HG03439 (cell line): ENCODE measurements around the gene DHRS3.

ENCODE experiments used
- ATAC-seq: cut with Tn5 transposase; IDR thresholded peaks from one replicate; pipeline ENCODE4 v1.9.1; 2021; ENCODE audit warnings: mild to moderate bottlenecking, moderate library complexity; ENCODE audit not compliant: unreplicated experiment

The DHRS3 gene

DNA sequence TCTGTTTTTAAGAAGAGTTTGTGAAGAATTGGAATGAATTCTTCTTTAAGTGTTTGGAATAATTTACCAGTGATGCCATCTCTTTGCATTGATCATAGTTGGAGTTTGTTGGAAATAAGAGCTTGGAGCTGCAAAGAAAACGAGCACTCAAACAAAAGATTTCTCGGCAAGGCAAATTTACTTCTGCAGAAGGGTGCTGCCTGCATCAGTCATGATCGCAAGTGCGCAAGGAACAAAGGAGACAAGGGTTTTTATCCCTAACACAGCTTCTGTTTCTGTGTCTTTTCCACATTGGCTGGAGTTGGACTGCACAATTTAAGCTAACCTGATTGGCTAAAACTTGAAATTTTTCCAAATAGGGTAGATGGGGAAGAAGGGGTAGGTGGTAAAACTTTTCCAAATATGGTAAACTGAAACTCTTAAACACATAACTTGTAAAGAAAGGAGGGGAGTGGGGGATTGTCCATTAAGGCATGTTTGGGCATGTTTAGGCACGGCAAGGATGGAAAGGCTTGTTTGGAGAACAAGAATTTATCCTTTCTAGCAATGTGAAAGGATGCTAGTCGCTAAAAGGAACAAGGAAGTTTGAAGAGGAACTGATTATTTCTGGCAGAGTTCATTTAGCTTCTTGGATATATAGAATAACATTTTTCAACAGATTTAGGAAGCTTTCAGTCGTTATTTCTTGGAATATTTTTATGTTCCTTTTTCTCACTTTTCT, 22.4 kb upstream of the DHRS3 start:
- ATAC-seq: no peak

DNA sequence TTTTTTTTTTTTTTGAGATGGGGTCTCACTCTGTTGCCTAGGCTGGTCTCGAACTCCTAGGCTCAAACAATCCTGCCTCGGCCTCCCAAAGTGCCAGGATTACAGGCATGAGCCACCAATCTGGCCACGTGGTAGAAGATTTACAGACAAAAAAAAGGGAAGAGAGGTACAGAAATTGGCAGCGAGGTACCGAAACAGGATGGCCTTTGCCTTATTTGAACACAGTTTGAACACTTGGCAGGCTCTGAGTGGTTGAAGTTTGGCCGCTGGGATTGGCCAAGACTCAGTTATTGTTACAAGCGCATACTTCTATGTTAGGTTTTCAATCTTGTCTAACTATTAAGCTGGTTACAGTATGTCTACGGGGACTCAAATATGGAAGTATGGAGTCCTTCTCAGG, 19.7 kb upstream of the DHRS3 start:
- no peak for ATAC-seq

DNA sequence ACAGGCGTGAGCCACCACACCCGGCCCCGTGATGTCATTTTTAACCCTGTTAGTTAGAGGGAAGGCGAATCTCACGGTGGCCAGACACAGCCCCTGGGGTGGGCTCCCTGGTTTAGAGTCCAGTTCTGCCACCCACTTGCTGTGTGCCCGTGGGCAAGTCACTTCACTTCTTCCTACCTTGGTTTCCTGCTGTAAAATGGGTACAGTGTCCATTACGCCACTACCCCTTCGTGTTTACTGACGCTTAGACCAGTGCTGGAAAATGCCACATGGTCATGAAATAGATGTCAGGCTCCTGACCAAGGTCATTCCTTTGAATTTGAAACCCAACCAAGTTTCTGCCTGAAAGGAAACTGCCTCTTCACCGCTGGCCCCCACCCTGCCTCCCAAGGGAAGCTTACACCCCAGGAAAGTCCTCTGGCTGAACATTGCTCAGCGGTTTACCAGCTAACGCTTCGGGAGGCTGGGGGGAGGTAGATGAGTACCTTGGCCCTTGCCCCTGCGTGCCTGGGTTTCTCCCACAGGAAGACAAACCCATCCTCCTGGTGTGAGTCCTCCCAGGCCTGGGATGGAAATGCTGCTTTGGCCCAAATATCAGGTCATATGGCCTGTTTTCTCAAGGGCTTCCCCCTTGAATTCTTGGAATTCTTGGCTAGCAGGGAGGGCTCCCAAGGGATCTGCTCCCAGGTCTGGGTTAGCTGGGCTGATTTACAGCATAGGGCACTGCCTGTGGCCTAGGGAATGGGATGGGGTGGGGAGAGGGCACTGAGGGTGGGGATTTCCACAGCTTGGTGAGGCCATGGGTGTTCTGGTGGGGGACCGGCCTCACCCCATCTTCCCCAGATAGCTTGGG, 18.3 kb upstream of the DHRS3 start:
- no peak for ATAC-seq

DNA sequence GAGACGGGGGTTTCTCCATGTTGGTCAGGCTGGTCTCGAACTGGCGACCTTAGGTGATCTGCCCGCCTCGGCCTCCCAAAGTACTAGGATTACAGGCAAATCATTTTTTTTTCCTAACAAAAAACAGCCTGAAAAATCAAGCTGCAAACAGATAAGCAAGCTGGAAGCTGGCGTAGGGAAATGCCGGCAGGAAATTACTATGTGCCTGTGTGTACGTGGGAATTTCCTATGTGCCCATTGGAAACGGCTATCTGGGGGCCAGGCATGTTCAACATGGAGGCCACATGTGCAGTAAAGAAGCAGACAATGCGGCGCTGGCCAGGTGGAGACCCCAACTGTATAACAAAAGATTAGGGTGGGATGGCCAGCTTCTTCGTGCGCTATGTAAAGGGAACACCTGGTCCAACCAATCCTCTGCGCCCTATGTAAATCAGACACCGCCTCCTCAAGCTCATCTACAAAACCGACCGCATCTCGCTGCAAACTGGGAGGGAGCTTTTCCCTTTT, 16.7 kb upstream of the DHRS3 start:
- no peak for ATAC-seq

DNA sequence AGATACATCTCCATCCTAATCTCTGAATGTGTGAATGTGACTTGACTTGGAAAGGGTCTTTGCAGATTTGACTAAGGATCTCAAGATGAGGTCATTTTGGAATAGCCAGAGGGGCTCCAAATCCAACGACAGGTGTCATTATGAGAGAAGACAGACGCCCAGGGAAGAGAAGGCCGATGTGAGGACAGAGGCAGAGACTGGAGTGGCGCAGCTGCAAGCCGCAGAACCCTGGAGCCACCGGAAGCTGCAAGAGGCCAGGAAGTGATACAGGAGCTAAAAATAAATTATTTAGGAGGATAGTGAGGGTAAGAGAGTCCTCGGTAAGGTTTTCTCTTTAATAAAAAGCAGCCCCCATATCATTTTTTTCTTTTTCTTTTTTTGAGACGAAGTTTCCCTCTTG, 16.1 kb upstream of the DHRS3 start:
- no peak for ATAC-seq

DNA sequence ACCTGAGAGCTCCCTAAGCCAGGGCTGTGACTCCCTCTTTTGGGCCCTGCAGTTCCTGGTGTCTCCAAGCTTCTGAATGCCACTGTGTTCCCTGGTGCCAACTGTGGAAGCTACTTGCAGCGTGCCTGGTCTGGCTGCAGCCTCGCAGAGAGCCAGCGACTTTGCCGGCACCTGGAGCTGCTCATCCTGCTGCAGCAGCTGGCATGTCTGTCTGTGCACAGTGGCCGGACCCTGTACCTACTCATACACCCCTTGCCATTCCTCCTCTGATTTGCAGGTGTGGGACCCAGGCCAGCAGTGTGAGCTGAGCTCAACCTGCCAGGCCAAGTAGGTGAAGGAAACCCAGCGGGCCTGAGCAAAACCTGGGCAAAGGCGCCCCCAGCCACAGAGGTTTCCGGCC, 13.6 kb upstream of the DHRS3 start:
- no peak for ATAC-seq

DNA sequence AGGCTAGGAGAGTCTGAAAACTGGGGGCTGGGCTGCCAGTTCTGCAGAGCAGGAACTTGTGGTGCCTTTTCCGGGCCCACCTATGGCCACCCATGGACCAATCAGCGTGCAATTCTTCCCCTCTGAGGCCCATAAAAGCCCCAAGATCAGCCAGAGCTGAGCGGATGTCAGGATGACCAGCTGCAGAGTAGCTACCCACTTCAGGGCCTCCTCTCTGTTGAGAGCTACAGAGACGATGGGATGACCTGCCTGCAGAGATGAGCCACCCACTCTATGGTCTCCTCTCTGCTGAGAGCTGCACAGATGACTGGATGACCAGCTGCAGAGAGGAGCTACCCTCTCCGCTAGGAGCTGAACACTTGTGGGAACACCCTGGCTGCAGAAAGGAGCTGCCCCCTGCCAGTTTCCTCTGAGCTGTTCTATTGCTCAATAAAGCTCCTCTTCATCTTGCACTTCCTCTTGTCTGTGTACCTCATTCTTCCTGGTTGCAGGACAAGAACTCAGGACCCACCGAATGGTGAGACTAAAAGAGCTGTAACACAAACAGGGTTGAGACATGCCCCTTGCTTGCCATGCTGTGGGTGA, 13.0 kb upstream of the DHRS3 start:
- ATAC-seq: no peak

DNA sequence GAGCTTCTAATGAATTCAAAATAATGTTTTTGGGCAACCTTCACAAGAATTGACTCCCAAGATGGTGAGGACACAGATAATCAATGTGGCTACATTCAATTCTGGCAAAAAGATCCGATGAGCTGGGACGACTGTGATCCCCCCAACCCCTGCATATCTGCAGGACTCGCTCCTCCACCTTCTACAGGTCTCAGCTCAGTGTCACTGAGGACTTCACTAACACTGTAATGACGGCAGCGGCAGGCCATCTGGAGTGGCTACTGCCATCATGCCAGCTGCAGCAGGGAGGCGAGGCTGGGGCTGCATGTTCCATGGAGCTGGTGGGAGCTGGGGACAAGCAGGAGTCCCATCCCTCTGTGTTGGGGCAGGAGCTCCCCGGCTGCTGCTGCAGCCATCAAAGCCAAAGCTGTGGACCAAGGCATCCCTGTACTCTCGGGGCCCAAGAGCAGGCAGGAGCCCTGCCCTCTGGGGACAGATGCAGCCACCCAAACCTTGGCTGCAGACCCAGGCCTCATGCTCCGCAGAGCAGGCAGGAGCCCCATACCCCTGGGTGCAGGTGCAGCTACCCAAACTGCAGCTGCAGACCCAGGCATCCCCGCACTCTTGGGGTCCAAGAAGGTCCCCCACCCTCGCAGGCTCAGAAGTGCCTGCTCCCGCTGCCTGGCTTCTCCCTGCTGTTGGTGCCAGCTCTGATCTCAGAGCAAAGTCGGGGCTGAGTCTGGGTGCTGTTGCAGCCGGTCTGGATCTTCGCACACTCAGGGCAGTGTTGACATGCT, 12.2 kb upstream of the DHRS3 start:
- no peak for ATAC-seq

DNA sequence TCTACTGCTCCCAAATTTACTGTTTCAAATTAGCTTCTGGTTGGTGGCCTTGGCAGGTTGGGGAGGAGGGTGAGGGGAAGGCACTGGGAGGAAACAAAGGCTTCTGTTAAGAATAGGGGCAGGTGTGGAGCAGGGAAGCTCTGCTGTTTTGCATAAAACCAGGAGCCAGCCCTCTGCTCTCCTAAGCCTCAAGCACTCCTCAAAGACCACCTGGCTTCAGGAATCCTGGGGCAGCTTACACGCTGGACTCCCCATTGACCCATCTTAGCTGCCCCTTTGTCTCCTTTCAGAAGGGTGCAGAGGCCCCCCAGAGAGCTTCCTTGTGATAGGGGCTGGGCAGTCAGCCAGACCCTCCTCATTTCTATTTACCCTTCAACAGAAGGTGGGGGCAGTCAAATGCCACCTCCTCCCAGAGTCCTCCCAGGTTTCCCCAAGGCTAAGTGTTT, 11.5 kb upstream of the DHRS3 start:
- no peak for ATAC-seq

DNA sequence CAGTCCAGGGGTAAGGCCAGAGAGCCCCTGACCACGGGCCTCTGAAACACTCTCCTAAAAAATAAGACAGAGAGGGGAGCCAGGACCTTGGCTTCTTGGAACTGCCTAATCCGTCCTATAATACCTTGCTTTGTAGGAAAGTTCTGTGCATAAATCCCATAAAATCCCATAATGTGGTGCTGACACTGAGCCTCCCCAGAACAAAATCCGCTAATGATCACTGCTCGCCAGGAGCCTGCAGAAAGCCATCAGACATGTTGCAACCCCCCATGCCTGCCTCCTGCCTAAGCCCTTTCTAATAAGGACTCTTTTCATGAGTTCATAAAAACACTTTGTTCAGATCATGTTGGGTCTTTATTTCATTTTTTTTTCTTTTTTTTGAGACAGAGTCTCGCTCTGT, 9.3 kb upstream of the DHRS3 start:
- no peak for ATAC-seq

DNA sequence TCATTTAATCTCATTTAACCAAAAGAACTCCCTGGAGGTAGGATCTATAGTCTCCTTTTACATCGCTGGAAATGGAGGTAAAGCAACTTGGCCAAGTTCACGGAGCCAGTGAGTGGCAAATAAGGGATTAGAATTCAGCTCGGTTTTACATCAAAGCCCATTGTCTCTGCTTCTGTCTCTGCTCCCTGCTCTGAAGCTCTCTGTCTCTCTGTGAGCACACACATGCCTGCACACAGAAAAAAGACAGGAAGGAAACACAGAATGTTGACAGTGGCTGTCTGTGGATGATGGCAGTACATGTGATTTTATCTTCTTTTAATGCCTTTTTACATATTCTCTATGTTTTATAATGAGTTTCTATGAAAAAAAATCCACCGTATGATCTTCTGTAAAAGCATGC, 8.9 kb upstream of the DHRS3 start:
- no peak for ATAC-seq

DNA sequence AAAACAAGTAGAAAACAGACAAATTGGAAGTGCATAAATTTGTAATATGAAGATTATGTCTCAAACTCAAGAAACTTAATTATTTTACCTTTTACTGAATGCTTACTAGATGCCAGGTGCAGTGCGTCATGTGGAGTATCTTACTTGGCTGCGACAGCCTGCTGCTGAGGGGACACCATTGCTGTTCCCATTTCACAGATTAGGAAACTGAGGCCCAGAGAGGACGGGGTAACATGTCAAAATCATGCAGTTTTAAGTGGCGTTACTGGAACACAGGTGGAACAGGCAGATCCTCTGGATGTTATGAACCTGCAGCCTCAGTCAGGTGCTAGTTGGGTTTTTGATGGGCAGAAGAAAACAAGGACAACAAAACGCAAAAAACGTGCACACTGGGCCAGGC, 7.3 kb upstream of the DHRS3 start:
- ATAC-seq: no peak

DNA sequence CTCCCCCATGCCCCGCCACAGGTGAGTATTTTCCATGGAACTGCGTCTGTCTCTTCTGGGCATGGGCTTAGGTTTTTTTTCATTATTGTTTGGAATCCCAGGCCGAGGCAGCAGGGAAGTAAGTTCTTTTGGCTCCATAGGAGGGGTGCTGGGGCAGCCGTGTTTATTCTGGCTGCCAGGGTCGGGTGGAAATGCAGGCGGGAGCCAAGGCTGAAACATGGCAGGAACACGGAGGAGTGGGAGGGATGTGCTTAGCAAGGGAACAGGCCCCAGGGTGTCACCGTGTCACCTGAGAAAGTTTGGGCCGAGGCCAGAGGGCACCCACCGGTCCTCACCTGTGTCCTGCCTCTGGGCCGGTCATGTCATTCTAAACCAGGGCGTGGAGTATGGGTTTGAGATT, 4.5 kb upstream of the DHRS3 start:
- ATAC-seq: no peak

DNA sequence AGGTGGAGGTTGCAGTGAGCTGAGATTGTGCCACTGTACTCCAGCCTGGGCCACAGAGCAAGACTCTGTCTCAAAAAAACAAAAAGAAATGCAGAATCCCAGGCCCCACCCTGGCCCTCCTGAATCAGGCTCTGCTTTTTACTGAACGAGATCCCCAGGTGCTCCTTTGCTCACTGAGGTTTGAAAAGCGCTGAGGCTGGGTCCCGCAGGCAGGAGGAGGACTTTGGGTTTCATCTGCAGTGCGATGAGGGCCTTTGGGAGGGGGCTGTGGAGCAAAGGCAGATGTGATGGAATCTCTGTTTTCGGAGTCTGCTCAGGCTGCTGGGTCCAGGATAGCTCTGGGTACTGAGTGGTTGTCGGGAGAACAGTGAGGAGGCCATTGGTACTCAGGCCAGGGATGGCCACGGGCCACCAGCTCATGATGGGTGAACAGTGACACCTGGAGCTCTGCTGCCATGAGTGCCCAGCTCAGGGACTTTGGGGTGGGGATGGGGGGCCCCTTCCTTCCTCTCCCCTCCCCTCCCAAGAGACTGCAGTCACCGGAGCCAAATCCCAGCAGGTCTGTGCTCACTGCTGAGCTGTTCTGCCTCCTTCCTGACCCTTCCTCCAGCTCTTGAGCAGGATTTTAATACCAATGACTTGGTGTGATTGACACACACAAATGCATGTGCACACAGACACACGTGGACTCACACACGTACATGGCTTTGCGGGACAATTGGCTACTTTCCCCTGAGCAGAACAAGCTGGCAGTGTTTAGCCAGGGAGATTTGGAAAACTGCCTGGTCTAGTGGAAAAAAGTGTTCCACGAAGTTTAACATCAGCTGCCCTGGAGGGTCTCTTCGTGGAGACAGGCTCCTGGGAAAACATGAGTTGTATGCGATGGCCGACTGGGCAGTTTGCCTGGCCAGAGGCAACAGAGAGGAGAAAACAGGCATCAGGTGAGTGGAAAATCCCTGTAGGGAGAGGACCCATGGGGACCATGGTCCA, 3.6 kb upstream of the DHRS3 start:
- no peak for ATAC-seq

DNA sequence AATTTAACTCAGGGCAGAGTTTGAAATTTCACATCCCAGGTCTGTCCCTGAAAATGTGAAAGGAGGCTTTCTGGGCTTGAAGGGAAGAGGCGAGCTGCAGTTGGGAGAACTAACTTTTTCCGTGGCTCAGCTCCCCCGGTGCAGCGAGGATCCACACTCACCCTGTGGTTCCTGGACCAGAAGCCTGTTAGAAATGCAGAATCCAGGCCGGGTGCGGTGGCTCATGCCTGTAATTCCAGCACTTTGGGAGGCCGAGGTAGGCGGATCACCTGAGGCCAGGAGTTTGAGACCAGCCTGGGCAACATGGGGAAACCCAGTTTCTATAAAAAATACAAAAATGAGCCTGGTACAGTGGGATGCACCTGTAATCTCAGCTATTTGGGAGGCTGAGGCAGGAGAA, 2.9 kb upstream of the DHRS3 start:
- no peak for ATAC-seq

DNA sequence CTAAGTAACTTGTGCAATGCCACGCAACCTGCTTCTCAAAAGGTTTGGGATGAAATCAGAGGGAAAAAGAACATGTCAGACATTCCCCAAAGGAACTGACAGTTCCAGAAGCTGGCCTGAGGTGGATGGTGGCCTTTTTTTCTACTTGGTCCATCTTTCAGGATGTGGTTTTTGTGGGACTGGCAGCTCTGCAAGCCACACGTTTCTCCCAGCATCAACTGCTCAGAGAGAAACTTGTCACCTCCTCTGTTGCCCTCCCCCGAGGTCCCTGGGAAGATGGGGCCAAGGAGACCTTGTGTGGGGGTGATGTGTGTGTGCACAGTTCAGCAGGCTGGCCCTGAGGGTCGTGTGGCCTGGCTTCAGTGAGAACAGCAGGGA, 2.5 kb upstream of the DHRS3 start:
- ATAC-seq: no peak

DNA sequence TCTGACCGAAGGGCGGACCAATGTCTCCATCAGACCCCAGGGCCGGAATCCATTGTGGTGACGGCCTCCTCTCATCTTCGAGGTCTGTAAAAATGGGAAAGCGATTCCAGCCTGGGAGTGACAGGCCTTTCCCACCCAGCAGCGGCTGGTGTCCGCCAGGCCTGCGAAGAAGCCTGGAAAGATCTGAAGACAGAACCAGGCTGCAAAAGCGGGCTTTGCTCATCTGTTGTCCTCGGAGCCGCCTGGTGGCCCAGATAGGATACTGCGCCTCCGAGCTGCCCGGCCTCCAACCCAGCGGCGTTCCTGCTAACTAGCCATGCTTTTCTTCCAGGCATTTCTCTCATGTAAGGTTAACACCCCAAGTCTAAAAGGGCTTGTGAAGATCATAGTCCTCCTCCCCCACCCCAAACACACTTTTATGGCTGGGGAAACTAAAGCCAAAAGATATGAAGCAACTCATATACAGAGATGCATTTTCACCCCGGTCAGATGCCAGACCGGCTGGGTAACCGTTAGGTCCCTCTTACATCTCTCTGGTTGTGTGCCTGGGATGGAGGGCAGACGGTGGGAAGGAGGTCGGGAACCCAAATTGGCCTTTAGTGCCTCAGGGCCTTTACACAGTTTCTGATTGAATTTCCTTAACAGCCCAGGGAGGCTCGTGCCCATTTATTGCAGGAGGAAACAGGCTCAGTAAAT, 1.9 kb upstream of the DHRS3 start:
- no peak for ATAC-seq

DNA sequence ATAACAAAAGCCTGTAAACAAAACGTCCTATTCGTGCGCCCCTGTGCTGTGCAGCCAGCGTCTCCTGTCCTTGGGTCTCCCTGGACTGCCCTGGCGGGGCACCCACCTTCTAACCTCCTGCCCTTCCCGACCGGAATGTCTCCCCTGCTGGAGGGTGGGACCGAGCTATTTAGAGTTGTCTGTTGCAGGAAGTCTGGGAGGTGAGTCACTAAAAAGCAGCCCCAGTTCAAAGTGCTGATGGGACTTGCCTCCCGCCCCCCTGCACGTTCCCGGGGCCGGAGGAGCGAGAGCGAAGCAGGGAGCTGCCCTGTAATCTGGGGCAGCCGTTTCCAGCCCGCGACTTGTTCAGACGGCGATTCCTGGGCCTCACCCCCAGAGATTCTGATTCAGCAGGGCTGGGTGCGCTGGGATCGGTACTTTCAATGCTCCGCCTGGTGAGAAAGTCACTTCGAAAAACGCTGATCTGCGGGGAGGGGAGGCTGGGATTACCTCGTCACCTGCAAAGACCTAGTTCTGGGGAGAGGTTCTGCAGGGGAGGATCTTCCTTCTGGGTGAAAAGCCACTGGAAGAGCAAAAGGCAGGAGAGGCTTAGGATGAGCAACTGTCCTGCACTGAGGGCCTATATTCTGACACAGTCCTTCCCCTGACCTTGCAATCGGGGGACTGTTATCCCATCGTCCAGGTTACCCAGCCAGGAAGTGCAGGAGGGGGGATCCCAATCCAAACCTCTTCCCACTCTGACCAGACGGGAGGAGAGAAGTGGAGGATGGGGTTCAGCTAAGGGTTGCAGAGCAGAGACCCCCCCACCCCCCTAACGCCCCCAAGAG, 1.2 kb upstream of the DHRS3 start:
- no peak for ATAC-seq

DNA sequence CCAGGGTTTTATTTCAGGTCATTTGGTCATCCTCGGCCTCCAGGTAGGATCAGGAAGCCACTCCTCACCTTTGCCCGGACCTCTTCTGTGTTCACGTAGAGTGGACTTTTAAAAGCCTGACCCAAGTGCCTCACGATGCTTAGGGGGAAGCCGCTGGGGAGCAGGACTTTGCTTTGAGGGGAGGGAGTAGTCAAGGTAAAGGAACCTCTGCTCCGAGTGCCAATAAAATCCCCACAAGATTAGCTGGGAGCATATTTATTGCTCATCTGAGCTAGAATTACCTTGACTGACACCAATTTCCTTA, 603 bp upstream of the DHRS3 start:
- no peak for ATAC-seq
